ENCODE results near the gene KCNMA1.

Gene KCNMA1

GRCh38 chr10:77441353-77442166 is 196.0 kb downstream of the KCNMA1 start:
- TF ChIP-seq MAX (IDR thresholded peaks at IDR 0.05; ENCODE audit: low read depth, low read length) (no peak), CTCF (IDR thresholded peaks at IDR 0.05; ENCODE audit: low read depth, low read length) (no peak), POLR2A (IDR thresholded peaks at IDR 0.05; ENCODE audit: extremely low read depth, insufficient read length) (no peak), MYC (IDR thresholded peaks at IDR 0.05; ENCODE audit: low read depth, low read length) (no peak)
- H3K4me3 ChIP-seq (ENCODE audit: low read depth, low read length) = no peak overlapping the region
- DNase-seq (ENCODE audit: low read depth) = no peak

- DNase-seq (ENCODE audit: low read depth) = no peak
- no peak for TF ChIP-seq MYC (IDR thresholded peaks at IDR 0.05; ENCODE audit: low read depth, low read length)
- TF ChIP-seq CTCF (IDR thresholded peaks at IDR 0.05; ENCODE audit: low read depth, low read length) = no peak
- no peak overlapping the region for H3K4me3 ChIP-seq (ENCODE audit: low read depth, low read length)
Measured at GRCh38 chr10:77436257-77436975, 201.2 kb downstream of the KCNMA1 start.

- no peak overlapping the region for H3K4me3 ChIP-seq (ENCODE audit: low read depth, low read length)
- no peak for DNase-seq (ENCODE audit: low read depth)
- TF ChIP-seq POLR2A (IDR thresholded peaks at IDR 0.05; ENCODE audit: extremely low read depth, insufficient read length) (no peak), MAX (IDR thresholded peaks at IDR 0.05; ENCODE audit: low read depth, low read length) (no peak), CTCF (IDR thresholded peaks at IDR 0.05; ENCODE audit: low read depth, low read length) (no peak), MYC (IDR thresholded peaks at IDR 0.05; ENCODE audit: low read depth, low read length) (no peak)
Measured at GRCh38 chr10:77433546-77433945, 204.1 kb downstream of the KCNMA1 start.

GRCh38 chr10:77431980-77432797 is 205.4 kb downstream of the KCNMA1 start:
- DNase-seq (ENCODE audit: low read depth) = no peak
- no peak overlapping the region for H3K4me3 ChIP-seq (ENCODE audit: low read depth, low read length)
- TF ChIP-seq POLR2A (IDR thresholded peaks at IDR 0.05; ENCODE audit: extremely low read depth, insufficient read length) (no peak), CTCF (IDR thresholded peaks at IDR 0.05; ENCODE audit: low read depth, low read length) (no peak), MAX (IDR thresholded peaks at IDR 0.05; ENCODE audit: low read depth, low read length) (no peak), MYC (IDR thresholded peaks at IDR 0.05; ENCODE audit: low read depth, low read length) (no peak)

GRCh38 chr10:77431209-77431611 is 206.4 kb downstream of the KCNMA1 start:
- H3K4me3 ChIP-seq (ENCODE audit: low read depth, low read length) = no peak overlapping the region
- TF ChIP-seq POLR2A (IDR thresholded peaks at IDR 0.05; ENCODE audit: extremely low read depth, insufficient read length) (no peak), MAX (IDR thresholded peaks at IDR 0.05; ENCODE audit: low read depth, low read length) (no peak), CTCF (IDR thresholded peaks at IDR 0.05; ENCODE audit: low read depth, low read length) (no peak), MYC (IDR thresholded peaks at IDR 0.05; ENCODE audit: low read depth, low read length) (no peak)
- DNase-seq (ENCODE audit: low read depth) = no peak

All from NB4 (cell line).